ENCODE measurements around the gene CELF4. TPM values are rescaled to one million over a fixed set of nuclear protein-coding genes. Genes with fewer than 3 reads are reported as not detected.

Gene CELF4
- total RNA-seq, 4 donors from 2014 or later: 0.32 to 0.81 (median 0.77) TPM

GRCh38 chr18:37316468-37316867, 249.1 kb downstream of the CELF4 start:
- no peaks in the 10 kb centered on the region for H3K4me1 ChIP-seq
- no peaks in the 10 kb centered on the region for H3K9me3 ChIP-seq
- TF ChIP-seq EP300 (IDR thresholded peaks at IDR 0.05) (no peak), POLR2A (IDR thresholded peaks at IDR 0.05) (no peak), CTCF (IDR thresholded peaks at IDR 0.05) (no peak), POLR2AphosphoS5 (IDR thresholded peaks at IDR 0.05) (no peak)
- no peak overlapping the region for H3K27ac ChIP-seq
- ATAC-seq: no peak
- no peaks in the 10 kb centered on the region for H3K36me3 ChIP-seq
- H3K27me3 ChIP-seq: peaks cover 5% of the 10 kb centered on the region
- WGBS, 2 donors (ENCODE audit: low coverage in 1 of 2): 100% methylated on average over 1 of the region's 1 CpG; no CpG with 5 or more reads in 1 of the 2 donors
- H3K4me3 ChIP-seq: no peak overlapping the region

GRCh38 chr18:37315935-37316334, 249.7 kb downstream of the CELF4 start:
- no peaks in the 10 kb centered on the region for H3K4me1 ChIP-seq
- H3K36me3 ChIP-seq: no peaks in the 10 kb centered on the region
- H3K4me3 ChIP-seq: no peak overlapping the region
- WGBS, 2 donors (ENCODE audit: low coverage in 1 of 2): 100% methylated on average over 1 of the region's 1 CpG; no CpG with 5 or more reads in 1 of the 2 donors
- H3K9me3 ChIP-seq: no peaks in the 10 kb centered on the region
- no peak for ATAC-seq
- H3K27me3 ChIP-seq: no peaks in the 10 kb centered on the region
- TF ChIP-seq POLR2A (IDR thresholded peaks at IDR 0.05) (no peak), EP300 (IDR thresholded peaks at IDR 0.05) (no peak), CTCF (IDR thresholded peaks at IDR 0.05) (no peak), POLR2AphosphoS5 (IDR thresholded peaks at IDR 0.05) (no peak)
- H3K27ac ChIP-seq: no peak overlapping the region

- H3K36me3 ChIP-seq: no peaks in the 10 kb centered on the region
- no peak overlapping the region for H3K27ac ChIP-seq
- TF ChIP-seq POLR2A (IDR thresholded peaks at IDR 0.05): no peak
- no peak for TF ChIP-seq CTCF (IDR thresholded peaks at IDR 0.05)
- TF ChIP-seq EP300 (IDR thresholded peaks at IDR 0.05): no peak
- no peak for TF ChIP-seq POLR2AphosphoS5 (IDR thresholded peaks at IDR 0.05)
- H3K4me1 ChIP-seq: no peaks in the 10 kb centered on the region
- no peak overlapping the region for H3K4me3 ChIP-seq
- H3K9me3 ChIP-seq: no peaks in the 10 kb centered on the region
- 71% methylated on average over 1 of the region's 5 CpGs; no CpG with 5 or more reads in 1 of the 2 donors for WGBS, 2 donors (ENCODE audit: low coverage in 1 of 2)
- no peak for ATAC-seq
- no peaks in the 10 kb centered on the region for H3K27me3 ChIP-seq
These were observed 251.1 kb downstream of the CELF4 start for GRCh38 chr18:37314534-37314933.

- H3K4me1 ChIP-seq: no peaks in the 10 kb centered on the region
- no peak for ATAC-seq
- TF ChIP-seq EP300 (IDR thresholded peaks at IDR 0.05) (no peak), POLR2A (IDR thresholded peaks at IDR 0.05) (no peak), CTCF (IDR thresholded peaks at IDR 0.05) (no peak), POLR2AphosphoS5 (IDR thresholded peaks at IDR 0.05) (no peak)
- no peak overlapping the region for H3K27ac ChIP-seq
- no peaks in the 10 kb centered on the region for H3K36me3 ChIP-seq
- no peaks in the 10 kb centered on the region for H3K9me3 ChIP-seq
- H3K27me3 ChIP-seq: no peaks in the 10 kb centered on the region
- H3K4me3 ChIP-seq: no peak overlapping the region
- WGBS, 2 donors (ENCODE audit: low coverage in 1 of 2): 51 to 80% methylated on average over 1 to 3 of the region's 10 CpGs
These were observed 252.0 kb downstream of the CELF4 start for GRCh38 chr18:37313624-37314023.

- no peak for ATAC-seq
- 85% methylated on average over 3 of the region's 3 CpGs; no CpG with 5 or more reads in 1 of the 2 donors for WGBS, 2 donors (ENCODE audit: low coverage in 1 of 2)
- H3K27me3 ChIP-seq: no peaks in the 10 kb centered on the region
- TF ChIP-seq POLR2AphosphoS5 (IDR thresholded peaks at IDR 0.05) (no peak), POLR2A (IDR thresholded peaks at IDR 0.05) (no peak), EP300 (IDR thresholded peaks at IDR 0.05) (no peak), CTCF (IDR thresholded peaks at IDR 0.05) (no peak)
- no peaks in the 10 kb centered on the region for H3K4me1 ChIP-seq
- no peaks in the 10 kb centered on the region for H3K9me3 ChIP-seq
- no peak overlapping the region for H3K4me3 ChIP-seq
- H3K27ac ChIP-seq: no peak overlapping the region
- no peaks in the 10 kb centered on the region for H3K36me3 ChIP-seq
These were observed 255.7 kb downstream of the CELF4 start for GRCh38 chr18:37309861-37310260.
